ENCODE data around the gene PRDM5. TPM values are rescaled to one million over a fixed set of nuclear protein-coding genes. Genes with fewer than 3 reads are reported as not detected.

Gene PRDM5
- total and polyA plus RNA-seq, 2 of the 13 experiments (the other 11 are each of a cell fraction or from before 2014, with no cell fraction given): not detected

- in situ Hi-C loops (cut with HindIII; ENCODE audit: extremely low pct_ligation_motif_present, low pct_unique_long_range_greater_than_20kb) (no loop called here), intact Hi-C loops (cut with micrococcal nuclease; ENCODE audit: unreplicated experiment) (no loop called here)
- H3K79me2 ChIP-seq (ENCODE audit: insufficient read depth, low read length): no peaks in the 10 kb centered on the region
- BruUV-seq (replicated peaks): no TSS peak
- no peak overlapping the region for H3K4me3 ChIP-seq (replicated peaks in 1 of 3; ENCODE audit: insufficient read depth in 1 of 3, low read depth in 2 of 3, low read length in 3 of 3)
- H2AFZ ChIP-seq (ENCODE audit: low read length): no peak overlapping the region
- no peak overlapping the region for H3K9ac ChIP-seq (ENCODE audit: insufficient read depth, low read depth, low read length)
- no peaks in the 10 kb centered on the region for H3K4me1 ChIP-seq (ENCODE audit: insufficient read depth, low read length)
- TF ChIP-seq IRX3 (CRISPR knock-in tag; IDR thresholded peaks at IDR 0.05; ENCODE audit: borderline replicate concordance, low read depth): no peak
- TF ChIP-seq ZNF280B (CRISPR knock-in tag; IDR thresholded peaks at IDR 0.05; ENCODE audit: borderline replicate concordance): no peak
- TF ChIP-seq, protein P1, sequence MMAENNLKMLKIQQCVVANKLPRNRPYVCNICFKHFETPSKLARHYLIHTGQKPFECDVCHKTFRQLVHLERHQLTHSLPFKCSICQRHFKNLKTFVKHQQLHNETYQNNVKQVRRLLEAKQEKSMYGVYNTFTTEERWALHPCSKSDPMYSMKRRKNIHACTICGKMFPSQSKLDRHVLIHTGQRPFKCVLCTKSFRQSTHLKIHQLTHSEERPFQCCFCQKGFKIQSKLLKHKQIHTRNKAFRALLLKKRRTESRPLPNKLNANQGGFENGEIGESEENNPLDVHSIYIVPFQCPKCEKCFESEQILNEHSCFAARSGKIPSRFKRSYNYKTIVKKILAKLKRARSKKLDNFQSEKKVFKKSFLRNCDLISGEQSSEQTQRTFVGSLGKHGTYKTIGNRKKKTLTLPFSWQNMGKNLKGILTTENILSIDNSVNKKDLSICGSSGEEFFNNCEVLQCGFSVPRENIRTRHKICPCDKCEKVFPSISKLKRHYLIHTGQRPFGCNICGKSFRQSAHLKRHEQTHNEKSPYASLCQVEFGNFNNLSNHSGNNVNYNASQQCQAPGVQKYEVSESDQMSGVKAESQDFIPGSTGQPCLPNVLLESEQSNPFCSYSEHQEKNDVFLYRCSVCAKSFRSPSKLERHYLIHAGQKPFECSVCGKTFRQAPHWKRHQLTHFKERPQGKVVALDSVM (CRISPR knock-in tag; IDR thresholded peaks at IDR 0.05): no peak
- no peak for TF ChIP-seq ZNF574 (CRISPR knock-in tag; IDR thresholded peaks at IDR 0.05)
- no peak for TF ChIP-seq ZNF766 (CRISPR knock-in tag; IDR thresholded peaks at IDR 0.05; ENCODE audit: borderline replicate concordance)
- no peak for TF ChIP-seq ZNF878 (CRISPR knock-in tag; IDR thresholded peaks at IDR 0.05)
- TF ChIP-seq HMG20A (CRISPR knock-in tag; IDR thresholded peaks at IDR 0.05; ENCODE audit: borderline replicate concordance): no peak
- no peak for TF ChIP-seq U2AF1 (optimal IDR thresholded peaks at IDR 0.05; ENCODE audit: low read depth, low read length)
- TF ChIP-seq MED1 (CRISPR knock-in tag; IDR thresholded peaks at IDR 0.05): no peak
- TF ChIP-seq ZNF296 (CRISPR knock-in tag; conservative IDR thresholded peaks at IDR 0.05): no peak
- no peak for DNase-seq (ENCODE audit: low spot score)
- ChIA-PET POLR2A (no interaction called here), CTCF (ENCODE audit: low intra/inter-chr PET ratio, low total read pairs) (no interaction called here)
- H4K20me1 ChIP-seq (ENCODE audit: insufficient read depth, low read length): no peaks in the 10 kb centered on the region
- H3K36me3 ChIP-seq (replicated peaks in 1 of 2; ENCODE audit: control insufficient read depth in 1 of 2, insufficient read depth in 2 of 2, low read length in 2 of 2): no peaks in the 10 kb centered on the region
- FAIRE-seq: no peak
- H3K27me3 ChIP-seq (ENCODE audit: control insufficient read depth in 1 of 2, insufficient read depth in 2 of 2, low read length in 2 of 2): no peaks in the 10 kb centered on the region
- no peak overlapping the region for H3K4me2 ChIP-seq (ENCODE audit: low read depth, low read length)
- H3K9me3 ChIP-seq (ENCODE audit: low read length): no peaks in the 10 kb centered on the region
- no peak for ATAC-seq
- H3K27ac ChIP-seq (ENCODE audit: extremely low read length, insufficient read depth, low read length): no peak overlapping the region
Measured at GRCh38 chr4:120939693-120940092, 17.2 kb upstream of the PRDM5 start.
